ENCODE measurements around the gene CIDEA.

CIDEA gene

DNA sequence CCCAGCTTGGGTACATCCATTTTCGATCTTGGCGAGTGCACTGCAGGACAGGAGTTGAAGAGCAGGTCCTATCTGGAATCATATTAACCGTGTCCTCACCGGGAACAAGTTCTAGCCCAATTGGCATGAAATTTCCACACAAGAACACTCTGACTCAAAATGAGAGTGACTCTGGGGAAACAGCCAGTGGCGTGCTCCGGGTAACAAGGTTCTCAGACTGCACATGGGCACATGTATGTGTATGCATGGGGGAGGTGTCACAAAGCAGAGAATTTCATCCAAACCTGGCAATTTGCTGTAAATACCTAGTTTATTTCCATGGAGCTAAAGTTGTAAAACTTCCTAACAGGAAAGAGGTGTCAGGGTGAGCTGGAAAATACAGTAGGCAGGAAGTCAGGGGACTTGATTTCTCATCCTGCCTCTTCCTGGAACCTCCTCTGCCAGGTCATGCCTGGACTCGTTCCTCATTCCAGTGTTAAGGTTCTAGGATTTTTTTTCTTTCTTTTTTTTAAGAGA lies 55.6 kb downstream of the CIDEA start:
- H3K27ac ChIP-seq: no peak overlapping the region
- TF ChIP-seq CTCF (IDR thresholded peaks at IDR 0.05) (no peak), ZFX (IDR thresholded peaks at IDR 0.05; ENCODE audit: borderline replicate concordance) (no peak)

DNA sequence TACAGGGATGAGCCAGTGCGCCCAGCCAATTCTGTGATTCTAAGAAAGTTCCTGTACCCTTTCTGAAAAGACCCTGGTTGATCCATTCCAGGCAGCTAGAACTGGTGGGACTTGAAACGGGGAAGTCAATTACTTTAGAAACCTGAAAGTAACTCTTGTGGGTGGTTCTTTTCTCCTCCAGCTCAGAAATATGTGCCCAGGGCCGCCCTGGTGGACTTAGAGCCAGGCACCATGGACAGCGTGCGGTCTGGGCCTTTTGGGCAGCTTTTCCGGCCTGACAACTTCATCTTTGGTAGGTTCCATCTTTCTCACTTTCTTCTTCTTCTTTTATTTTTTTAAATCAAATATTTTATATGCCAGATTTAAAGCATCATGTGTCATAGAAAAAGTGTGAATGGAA lies 56.6 kb downstream of the CIDEA start:
- H3K27ac ChIP-seq: no peak overlapping the region
- no peak for TF ChIP-seq ZFX (IDR thresholded peaks at IDR 0.05; ENCODE audit: borderline replicate concordance)
- no peak for TF ChIP-seq CTCF (IDR thresholded peaks at IDR 0.05)

- TF ChIP-seq CTCF (IDR thresholded peaks at IDR 0.05): no peak
- no peak for TF ChIP-seq ZFX (IDR thresholded peaks at IDR 0.05; ENCODE audit: borderline replicate concordance)
- no peak overlapping the region for H3K27ac ChIP-seq
Measured at GRCh38 chr18:12312976-12313375, 58.8 kb downstream of the CIDEA start.

GRCh38 chr18:12313530-12314245 lies 59.5 kb downstream of the CIDEA start:
- no peak for TF ChIP-seq CTCF (IDR thresholded peaks at IDR 0.05)
- TF ChIP-seq ZFX (IDR thresholded peaks at IDR 0.05; ENCODE audit: borderline replicate concordance): no peak
- no peak overlapping the region for H3K27ac ChIP-seq

- TF ChIP-seq ZFX (IDR thresholded peaks at IDR 0.05; ENCODE audit: borderline replicate concordance): no peak
- no peak for TF ChIP-seq CTCF (IDR thresholded peaks at IDR 0.05)
- no peak overlapping the region for H3K27ac ChIP-seq
Measured at GRCh38 chr18:12314591-12315305, 60.6 kb downstream of the CIDEA start.

GRCh38 chr18:12315490-12315889 lies 61.3 kb downstream of the CIDEA start:
- TF ChIP-seq ZFX (IDR thresholded peaks at IDR 0.05; ENCODE audit: borderline replicate concordance): no peak
- no peak for TF ChIP-seq CTCF (IDR thresholded peaks at IDR 0.05)
- H3K27ac ChIP-seq: no peak overlapping the region

DNA sequence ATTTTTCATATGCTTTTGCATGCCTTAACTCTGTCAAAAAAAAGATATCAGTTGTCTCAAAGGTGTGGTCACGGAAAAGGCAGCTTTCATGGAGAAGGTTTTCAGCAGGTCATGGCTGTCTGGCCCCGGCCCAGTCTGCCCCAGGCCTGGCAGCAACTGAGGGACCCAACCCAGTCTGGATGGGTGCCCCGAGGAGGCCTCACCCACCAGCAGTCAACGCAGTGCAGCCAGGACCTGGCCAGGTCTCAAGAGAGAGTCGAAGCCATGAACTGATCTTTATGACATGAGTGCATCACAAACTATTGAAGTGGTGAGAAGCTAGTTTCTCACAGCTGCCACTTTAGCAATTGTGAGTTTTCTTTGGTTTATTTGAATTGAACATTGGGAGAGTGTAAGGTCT lies 61.8 kb downstream of the CIDEA start:
- TF ChIP-seq ZFX (IDR thresholded peaks at IDR 0.05; ENCODE audit: borderline replicate concordance) (no peak), CTCF (IDR thresholded peaks at IDR 0.05) (no peak)
- H3K27ac ChIP-seq: no peak overlapping the region
